ENCODE results near the gene LRRFIP2.

DNA sequence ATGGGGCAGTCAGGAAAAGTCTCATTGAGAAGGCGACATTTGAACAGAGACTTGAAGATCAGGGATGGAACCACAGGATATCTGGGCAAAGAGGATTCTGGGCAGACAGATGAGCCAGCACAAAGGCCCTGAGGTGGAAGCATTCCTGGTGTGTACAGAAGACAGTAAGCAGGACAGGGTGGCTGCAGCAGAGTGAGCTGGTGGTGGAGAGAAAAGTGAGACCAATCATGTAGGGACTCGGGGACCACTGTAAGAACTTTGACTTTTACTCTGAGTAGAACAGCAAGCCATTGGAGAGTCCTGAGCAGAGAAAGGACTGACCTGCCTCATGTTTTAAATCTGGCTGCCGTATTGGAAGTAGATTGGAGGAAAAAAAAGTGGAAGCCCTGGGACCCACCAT lies 29.9 kb upstream of the LRRFIP2 start:
- TF ChIP-seq, protein P1, sequence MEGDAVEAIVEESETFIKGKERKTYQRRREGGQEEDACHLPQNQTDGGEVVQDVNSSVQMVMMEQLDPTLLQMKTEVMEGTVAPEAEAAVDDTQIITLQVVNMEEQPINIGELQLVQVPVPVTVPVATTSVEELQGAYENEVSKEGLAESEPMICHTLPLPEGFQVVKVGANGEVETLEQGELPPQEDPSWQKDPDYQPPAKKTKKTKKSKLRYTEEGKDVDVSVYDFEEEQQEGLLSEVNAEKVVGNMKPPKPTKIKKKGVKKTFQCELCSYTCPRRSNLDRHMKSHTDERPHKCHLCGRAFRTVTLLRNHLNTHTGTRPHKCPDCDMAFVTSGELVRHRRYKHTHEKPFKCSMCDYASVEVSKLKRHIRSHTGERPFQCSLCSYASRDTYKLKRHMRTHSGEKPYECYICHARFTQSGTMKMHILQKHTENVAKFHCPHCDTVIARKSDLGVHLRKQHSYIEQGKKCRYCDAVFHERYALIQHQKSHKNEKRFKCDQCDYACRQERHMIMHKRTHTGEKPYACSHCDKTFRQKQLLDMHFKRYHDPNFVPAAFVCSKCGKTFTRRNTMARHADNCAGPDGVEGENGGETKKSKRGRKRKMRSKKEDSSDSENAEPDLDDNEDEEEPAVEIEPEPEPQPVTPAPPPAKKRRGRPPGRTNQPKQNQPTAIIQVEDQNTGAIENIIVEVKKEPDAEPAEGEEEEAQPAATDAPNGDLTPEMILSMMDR (IDR thresholded peaks at IDR 0.05) = no peak
- TF ChIP-seq EZH2 (IDR thresholded peaks at IDR 0.05; ENCODE audit: borderline replicate concordance, insufficient read depth, low read depth, low read length, poor library complexity, severe bottlenecking) = no peak

Measured in B cell (primary cell).